NCI-H1694 treated with DMSO at 0.1 percent for 48 hours (cell line): ENCODE results near the gene TMTC2.
"Not testable (repeated sequence)": the region's sequence is repeated elsewhere in the genome, so short reads cannot be mapped to it uniquely, and the experiment has no call there.

Source experiments
- DNase-seq: peaks from one replicate; lab custom pipeline; 2025; lab: John Stamatoyannopoulos, UW

TMTC2 gene

DNA sequence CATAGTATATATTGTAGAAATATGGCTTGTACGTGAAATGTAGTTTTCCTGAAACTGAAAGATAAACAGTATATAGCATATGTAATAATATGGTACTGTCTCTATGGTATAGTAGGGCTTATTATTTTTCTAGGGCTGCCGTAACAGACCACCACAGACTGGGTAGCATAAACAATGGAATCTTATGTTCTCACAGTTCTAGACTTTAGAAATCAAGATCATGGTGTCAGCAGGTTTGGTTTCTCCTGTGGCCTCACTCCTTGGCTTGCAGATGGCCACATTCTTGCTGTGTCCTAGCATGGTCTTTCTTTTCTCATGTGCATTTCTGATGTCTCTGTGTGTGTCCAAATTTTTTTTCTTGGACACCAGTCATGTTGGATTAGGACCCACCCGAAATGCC is 155.8 kb downstream of the TMTC2 start:
- DNase-seq: no peak

- not testable (repeated sequence) for DNase-seq
These were observed 158.4 kb downstream of the TMTC2 start for GRCh38 chr12:82845076-82845475.

GRCh38 chr12:82848845-82849244 is 162.1 kb downstream of the TMTC2 start:
- DNase-seq: no peak

GRCh38 chr12:82852529-82852928 is 165.8 kb downstream of the TMTC2 start:
- DNase-seq: no peak

GRCh38 chr12:82855872-82856271 is 169.2 kb downstream of the TMTC2 start:
- DNase-seq: no peak

- DNase-seq: no peak
These were observed 170.6 kb downstream of the TMTC2 start for GRCh38 chr12:82857276-82857675.

DNA sequence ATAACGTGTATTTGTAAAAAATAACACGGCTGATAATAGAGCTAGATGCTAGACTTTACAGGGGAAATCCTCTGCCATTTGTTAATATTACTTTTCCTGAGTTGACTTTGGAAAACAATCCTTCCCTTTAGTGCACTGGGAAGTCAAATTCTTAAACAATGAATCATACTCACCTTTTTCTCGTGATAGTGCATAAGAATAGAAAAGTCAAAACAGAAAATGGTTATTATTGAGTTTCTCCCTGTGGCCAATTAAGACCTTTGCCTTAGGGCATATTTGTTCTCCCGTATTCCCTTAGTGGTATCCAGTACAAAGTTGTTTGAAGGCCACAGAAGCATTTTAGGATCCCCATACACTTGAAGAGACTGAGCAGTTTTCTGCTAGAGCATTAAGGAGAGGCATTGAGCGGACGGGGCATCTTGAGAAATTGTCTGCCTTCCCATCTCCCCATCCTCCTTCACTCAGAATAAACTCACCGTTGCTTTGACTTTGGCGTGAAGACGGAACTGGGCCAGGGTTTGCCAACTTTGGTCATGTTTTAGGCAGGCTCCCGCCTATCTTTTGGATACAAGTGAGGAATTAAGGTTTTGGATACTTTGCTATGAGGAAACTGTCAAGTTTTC is 171.3 kb downstream of the TMTC2 start:
- DNase-seq: no peak

GRCh38 chr12:82858534-82858917 is 171.8 kb downstream of the TMTC2 start:
- no peak for DNase-seq

DNA sequence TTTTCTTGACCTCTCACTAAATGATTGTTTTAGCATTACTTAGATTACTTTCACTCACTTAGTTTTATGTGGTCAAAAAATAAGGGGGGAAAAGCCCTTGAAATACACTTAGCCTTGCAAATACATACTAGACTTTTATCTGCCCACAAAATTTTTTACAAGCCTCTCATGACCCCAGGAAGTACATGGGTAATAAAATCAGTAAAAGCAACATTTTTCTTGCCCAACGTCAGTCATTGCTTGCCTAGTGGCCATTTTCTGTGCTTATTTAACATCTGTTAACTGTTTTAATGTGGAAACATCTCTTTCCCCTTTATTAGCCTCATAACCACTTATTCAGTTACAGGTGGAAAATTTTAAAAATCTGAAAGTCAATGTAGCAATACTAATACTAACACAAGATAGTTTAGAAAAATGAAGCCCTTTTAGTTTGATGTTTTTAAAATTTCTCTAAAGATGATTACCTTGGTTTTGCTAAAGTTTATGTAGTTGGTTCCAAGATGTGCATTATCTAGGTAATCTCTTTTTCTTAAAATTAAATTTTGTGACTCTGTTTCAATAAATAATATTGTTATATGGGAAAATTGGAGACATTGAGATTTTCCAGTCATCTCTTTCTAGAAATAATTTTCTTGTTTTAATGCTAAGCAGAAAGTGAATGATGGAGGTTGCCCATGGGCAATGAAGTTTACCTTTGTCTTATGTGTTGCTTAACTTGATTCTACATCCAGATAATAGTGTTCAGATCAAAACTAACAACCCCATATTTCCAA is 175.5 kb downstream of the TMTC2 start:
- DNase-seq: no peak

GRCh38 chr12:82862876-82863649 is 176.4 kb downstream of the TMTC2 start:
- DNase-seq: no peak

- peak; percentile 83 for DNase-seq
These were observed 179.6 kb downstream of the TMTC2 start for GRCh38 chr12:82866227-82866775.

DNA sequence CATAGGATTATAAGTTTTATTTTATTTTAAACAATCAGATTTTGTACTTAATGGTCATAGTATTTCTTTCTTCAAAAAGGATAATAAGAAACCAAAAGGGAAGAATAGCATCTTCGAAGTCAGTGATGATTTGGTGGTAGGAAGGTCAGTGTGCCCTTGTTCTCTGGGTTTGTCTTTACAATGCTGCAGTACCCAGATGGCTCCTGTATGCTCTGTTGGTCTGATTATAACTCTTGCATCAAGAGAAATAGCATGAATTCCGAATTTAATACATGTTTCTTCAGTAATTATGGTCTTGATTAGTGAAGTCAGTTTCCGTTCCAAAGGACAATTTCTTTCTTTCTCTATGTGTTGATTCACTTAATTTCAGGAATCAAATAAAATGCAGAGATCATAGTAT is 180.2 kb downstream of the TMTC2 start:
- DNase-seq: peak; percentile 97

- DNase-seq: peak; percentile 43
These were observed 181.2 kb downstream of the TMTC2 start for GRCh38 chr12:82867762-82868500.

DNA sequence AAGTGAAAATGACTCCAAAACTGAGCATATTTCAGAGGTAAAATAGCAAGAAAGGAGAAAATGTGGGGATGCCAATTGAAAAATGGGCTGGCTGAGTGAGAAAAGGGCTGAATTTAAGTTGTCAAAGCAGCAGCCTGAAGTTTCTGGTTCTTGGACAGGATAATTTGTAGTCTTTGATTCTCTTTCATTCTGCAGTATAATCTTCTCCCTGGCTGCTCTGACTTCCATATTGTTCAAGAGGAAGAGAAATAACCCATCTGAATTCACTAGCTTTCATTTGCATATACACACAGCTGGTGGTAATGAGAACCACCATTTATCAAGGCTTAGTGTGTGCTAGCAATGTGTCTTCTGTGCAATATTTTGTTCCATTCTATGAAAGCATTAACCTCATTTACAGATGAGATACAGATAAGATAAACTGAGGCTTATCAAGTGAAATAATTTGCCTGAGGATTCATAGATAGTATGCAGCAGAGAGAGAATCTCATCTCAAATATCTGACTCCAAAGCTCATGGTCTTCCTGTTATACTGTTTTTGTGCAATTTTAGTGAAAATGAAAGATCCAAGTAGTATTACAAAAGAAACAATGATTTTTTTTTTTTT is 184.2 kb downstream of the TMTC2 start:
- no peak for DNase-seq

DNA sequence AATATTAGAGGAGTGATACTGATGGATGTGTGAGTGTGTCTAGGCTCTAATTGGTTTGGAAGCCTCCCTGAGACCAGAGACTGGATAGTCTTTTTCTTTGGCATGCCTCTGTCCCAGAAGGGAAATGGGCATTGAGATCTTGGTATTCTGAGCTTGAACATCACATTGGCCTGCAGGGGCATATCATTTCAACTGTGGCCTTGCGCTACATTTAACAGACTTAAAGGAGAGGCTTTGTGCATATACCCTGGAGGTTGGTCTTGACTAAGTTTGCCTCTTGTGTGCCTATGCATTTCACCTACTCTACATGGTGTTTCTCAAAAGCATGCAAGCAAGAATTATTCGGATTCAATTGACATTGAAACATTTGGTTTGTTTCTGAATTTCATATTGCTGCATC is 185.4 kb downstream of the TMTC2 start:
- DNase-seq: no peak

DNA sequence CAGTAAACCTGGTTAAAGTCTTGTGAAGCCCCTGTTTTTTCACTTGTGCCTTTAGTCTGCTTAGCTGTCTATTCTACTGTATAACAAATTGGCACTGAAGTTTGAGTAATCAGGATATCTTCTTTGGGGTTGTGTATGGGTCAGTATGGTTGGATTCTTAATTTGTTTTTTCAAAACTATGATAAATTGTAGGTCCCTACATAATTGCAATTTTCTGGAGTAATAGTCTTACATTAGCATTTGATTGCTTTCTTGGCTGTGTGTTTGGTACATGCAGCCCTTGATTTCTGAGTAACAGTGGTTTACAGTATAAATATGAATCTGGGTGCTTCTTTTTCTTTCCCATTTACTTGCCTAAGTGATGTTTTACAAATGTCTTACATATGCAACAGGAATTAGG is 186.6 kb downstream of the TMTC2 start:
- peak; percentile 49 for DNase-seq

DNA sequence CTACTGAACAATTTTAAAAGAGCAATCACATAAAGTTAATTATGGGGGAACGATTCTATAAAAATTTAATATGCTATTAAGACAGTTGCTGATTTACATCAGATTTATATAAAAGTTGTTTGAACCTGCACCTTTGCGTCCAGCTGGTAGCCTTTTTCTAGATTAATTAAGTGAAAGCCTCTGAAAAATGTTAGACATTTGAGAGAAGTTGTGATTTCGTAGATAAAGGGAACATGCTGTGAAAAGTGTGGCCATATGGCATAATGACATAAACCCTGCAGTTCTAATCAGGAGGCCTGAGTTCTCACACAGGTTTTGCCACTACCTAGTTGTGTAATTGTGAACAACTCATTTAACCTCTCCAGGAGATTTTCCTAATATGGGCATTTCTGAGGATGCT is 187.2 kb downstream of the TMTC2 start:
- DNase-seq: peak; percentile 96

GRCh38 chr12:82874945-82875344 is 188.2 kb downstream of the TMTC2 start:
- DNase-seq: peak; percentile 87

DNA sequence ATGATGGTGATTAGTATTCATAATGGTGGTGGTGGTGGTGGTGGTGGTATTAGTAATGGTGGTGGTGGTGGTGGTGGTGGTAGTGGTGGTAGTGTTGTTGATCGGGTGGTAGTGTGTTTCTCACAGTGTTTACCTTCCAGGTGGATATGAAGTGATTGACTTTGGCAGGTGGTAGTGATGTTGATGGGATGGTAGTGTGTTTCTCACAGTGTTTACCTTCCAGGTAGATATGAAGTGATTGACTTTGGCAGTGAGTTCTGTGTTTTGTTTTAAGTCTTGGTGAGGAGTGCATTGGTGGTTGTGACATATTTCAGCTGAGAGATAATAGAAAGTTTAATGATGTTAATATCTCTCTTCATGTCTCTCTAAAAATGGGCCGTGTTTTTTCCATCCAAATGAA is 189.4 kb downstream of the TMTC2 start:
- DNase-seq: no peak

DNA sequence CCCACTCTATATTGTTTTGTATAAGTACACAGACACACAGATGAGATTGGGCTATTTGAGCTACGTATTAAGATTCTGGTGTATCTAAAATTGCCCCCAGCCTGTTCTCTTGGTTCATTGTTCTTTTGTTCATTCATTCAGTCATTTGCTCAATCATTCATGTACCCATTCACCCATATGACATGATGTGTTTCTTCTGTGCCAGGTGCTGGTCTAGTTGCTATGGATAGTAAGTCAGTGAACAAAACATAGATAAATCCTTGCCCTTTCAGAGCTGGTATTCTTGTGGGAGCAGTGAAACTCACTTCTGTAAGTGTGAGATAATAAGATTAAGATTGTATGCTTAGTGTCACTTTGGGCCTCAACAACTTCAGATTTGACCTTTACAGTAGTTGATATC is 191.3 kb downstream of the TMTC2 start:
- no peak for DNase-seq

GRCh38 chr12:82880442-82880901 is 193.8 kb downstream of the TMTC2 start:
- DNase-seq: no peak
